NCI-H1930 (cell line): Measurements from ENCODE around the gene LEKR1.

Experiments used
- DNase-seq, 2 experiments: peaks; one replicate each; lab custom pipeline; 2025; lab: John Stamatoyannopoulos, UW

LEKR1 gene

DNA sequence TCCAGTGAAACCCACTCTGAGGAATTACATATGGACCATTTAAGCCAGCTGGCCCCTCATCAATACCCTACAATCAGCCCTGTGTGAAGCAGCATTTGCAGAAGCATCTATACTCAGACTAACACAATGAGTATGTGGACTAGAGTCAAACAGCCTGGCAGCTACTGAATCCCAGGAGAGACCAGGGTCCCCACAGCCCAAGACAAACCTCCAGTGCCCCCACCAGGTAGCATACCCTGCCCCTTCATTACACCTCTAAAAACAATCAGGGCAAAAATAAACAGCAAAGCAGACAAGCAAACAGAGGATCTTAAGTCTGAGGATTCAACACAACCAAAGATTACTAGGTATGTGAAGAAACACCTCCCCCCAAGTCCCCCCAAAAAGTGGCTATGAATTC is 157.4 kb downstream of the LEKR1 start:
- DNase-seq: no peak

DNA sequence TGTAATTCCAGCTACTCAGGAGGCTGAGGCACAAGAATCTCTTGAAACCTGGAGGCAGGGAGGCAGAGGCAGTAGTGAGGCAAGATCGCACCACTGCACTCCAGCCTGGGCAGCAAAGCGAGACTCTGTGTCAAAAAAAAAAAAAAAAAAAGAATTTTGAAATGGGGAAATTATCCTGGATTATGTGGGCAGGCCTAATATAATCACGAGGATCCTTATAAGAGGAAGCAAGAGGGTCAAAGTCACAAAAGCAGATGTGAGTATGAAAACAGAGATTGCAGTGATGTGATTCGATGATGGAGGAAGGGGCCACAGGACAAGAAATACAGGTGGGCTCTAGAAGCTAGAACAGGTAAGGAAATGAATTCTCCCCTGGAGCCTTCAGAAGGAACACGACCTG is 159.6 kb downstream of the LEKR1 start:
- no peak for DNase-seq

DNA sequence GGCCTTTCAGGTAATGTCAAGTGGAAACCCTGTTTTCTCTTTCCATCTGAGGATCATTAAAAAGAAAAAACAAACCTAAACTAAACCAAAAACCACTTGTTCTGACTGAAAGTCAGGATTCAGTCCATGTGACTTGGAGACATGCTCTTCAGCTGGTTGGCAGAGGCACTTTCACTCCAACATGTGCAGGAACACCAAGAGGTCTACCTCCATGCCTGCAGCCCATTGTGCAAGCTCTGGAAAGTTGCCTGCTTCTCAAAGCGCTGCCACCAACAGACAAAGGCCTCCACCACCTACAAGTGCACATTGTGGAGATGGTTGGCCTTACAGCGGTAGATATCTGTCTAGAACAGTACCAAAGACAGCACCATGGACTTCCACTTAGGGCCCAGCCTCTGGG is 161.8 kb downstream of the LEKR1 start:
- DNase-seq: no peak

DNA sequence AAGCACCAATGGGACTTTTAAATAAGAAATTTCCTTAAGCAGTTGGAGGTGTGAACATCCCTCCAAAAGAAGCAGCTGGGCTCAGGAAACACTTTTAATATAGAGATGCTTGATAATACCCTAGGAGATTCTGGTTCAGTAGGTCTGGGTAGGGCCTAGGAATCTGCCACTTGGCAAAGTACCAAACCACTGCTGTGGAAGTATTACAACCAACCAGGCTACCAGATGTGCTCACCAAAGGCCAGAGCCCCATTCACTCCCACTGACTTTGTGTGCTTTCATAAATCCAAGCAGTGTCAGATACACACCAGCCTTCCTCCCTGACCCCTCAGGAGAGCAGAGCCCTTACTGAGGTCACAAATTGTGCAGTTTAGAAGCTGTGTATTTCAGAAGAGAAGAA is 171.2 kb downstream of the LEKR1 start:
- no peak for DNase-seq

DNA sequence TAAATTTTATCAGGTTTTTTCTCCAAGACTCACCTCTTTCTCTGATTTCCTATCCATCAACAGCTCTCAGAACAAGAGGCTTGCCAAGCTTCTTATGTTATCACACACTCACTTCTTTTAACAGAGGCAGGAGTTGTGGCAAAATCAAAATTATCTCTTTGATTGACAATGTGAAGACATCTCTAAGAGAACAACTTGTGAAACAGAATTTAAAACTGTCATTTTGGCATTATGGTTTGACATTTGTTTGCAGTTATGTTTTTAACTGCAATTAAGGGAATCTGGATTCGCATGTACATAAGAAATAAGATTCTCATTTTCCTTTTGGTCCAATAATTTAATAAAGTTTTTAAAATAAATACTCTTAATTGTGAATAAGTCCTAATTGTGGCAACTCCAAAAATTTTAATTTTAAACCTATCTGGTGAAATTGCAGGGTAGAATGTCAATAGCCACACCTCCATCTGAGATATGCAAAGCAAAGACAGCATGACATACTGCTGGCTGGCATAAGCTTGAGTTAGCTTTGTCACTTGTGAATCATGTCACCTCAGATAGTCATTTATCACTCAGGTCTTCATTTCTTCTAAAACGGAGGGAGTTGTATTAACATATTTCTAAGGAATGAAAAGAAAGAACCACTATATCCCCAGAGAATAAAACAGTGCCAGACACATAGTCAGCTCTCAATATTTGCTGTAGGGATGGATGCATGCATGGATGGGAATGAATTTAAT is 175.2 kb downstream of the LEKR1 start:
- DNase-seq: no peak

DNA sequence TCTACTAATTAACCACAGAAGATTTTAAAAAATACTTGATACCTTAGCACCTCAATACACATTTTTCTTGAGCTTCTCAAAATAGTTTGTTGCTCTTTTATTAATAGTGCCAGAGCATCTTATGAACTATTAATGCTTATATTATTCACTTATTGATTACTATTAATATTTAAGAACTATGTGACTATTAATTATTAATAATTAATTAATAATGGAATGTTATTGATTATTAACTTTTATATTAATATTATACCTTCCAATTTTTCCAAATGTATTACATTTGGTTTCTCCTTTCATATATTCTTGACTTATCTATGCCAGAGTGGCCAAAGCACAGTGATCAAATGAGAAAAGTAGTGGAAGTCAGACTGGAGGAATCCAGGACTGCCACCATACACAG is 195.5 kb downstream of the LEKR1 start:
- DNase-seq: no peak

DNA sequence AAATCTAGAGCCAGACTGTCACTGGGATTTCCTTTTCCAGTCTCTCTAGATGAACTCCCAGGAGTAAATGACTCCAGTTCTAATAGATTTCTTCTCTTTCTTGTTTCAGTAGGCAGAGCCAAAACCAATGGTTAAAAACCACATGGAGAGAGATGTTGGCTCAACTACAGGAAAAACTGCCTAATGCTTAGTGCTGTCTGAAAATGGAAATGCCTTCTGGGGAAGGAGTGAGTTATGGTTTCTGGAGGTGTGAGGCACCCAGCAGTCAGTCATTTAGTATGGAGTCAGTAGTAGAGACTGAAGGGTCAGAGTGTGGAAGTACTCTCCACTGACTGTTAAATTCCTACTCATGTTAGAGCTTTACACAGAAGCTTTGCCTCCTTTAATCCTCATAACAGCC is 197.1 kb downstream of the LEKR1 start:
- no peak for DNase-seq

DNA sequence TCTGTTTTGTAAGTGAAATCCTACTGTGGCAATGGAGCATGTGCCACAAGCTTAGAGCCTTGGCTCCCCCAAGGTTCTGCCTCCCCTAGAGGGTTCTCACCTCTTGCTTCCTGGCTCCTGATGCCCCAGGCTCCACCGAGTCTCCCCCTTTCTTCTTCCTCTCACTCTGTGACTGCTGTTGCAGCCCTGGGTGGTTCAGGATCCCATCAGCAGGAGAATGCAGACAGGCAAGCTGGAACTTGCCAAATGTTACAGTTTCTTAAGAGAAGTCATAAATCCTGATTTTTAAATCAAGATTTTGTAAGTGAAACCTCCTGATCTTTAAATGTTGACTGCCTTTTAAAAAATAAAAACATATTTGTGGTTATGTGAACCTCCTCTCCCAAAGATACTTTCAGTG is 199.9 kb downstream of the LEKR1 start:
- no peak for DNase-seq

DNA sequence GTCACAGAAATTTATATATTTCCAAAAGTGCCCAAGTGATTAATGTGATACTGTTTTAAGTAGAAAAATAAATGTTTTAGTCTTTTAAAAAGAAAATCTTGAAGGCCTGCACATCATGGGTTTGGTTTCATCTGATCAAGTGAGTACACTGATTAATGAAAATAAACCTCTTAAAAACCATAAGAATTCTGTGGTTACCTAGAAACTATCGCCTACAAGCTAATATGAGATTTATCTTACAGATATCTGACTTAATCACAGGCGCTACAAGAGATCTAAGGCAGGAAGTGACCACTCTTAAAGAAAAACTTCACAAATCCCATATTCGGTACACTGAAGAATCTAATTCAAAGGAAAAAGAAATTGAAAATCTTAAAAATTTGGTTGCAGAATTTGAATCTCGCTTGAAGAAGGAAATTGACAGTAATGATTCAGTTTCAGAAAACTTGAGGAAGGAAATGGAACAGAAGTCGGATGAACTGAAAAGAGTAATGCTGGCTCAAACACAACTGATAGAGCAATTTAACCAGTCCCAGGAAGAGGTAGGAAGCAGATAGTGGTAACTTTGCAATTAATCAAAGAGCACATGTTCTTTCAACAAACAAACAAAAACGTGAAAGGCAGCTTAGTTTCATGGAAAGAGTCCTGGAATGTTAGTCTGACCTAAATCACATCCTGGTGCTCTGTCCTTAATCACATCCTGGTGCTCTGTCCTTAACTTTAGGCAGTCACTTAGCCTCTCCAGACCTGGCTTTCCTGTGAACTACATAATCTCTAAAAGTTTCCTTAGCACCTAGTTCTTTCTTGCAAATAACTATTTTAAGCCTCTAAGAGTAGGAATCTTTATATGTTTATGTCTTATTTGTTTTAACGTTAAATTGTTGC is 201.9 kb downstream of the LEKR1 start:
- DNase-seq: no peak

DNA sequence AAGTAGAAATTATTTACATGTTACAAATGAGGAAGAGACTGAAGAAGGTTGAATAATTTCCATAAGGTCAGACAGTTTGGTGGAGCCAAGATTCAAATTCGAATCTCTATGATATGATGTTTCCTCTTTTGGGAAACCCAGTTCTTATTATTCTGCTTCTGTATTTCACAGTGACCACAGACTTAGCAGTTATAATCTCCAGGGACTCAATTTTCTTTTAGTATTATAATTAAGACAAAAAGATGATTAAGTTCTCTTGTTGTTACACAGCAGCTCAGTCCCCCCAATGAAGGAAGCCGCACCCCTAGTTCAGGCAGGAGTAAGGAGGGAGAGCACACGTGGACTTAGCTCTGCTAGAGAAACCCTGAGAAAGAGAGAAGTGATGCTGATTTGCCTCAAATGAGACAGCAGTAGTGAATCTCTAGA is 203.2 kb downstream of the LEKR1 start:
- DNase-seq: no peak

DNA sequence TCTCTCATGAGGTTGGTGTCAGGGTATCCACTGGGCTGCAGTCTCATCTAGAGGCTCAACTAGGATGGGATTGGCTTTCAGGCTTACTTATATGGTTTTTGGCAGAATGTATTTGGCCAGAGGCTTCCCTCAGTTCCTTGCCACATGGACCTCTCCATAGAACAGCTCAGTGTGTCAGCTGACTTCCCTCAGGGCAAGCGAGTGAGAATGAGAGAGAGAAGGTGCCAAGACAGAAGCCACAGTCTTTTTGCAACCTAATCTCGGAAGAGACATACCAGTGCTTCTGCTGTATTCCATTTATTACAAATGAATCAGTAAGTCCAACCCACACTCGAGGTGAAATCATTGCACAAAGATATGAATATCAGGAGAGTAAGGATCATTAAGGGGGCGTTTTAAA is 204.6 kb downstream of the LEKR1 start:
- DNase-seq: no peak

DNA sequence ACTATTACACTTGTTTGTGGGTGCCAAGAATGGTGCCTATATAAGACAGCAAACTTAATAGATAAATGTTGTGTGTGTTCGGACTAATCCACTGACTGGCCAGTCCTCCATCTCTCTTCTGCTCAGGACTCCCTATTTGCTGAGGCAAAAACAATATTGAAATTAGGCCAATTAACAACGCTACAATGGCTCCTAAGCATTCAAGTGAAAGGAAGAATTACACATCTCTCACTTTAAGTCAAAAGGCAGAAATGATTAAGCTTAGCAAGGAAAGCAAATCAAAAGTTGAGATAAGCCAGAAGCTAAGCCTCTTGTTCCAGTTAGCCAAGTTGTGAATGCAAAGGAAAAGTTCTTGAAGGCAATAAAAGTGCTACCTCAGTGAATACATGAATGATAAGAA is 206.8 kb downstream of the LEKR1 start:
- no peak for DNase-seq

DNA sequence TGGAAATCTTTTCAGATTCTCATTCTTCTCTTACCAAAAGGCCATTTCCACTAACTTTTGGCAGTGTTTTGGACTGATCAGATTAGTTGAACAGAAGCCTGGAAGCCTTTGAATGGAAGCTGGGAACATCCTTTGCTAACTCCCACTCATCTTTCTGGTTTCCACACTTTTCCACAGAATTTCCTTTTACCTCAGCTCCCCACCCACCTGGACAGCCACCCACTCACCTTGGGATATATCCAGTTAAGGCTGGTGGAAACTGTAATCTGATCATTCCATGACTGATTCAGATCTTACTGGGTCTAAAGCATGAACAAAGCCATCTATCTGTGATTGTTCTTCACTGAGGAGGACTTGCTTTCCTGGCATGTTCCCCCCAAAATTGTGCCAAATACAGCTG is 214.3 kb downstream of the LEKR1 start:
- no peak for DNase-seq

DNA sequence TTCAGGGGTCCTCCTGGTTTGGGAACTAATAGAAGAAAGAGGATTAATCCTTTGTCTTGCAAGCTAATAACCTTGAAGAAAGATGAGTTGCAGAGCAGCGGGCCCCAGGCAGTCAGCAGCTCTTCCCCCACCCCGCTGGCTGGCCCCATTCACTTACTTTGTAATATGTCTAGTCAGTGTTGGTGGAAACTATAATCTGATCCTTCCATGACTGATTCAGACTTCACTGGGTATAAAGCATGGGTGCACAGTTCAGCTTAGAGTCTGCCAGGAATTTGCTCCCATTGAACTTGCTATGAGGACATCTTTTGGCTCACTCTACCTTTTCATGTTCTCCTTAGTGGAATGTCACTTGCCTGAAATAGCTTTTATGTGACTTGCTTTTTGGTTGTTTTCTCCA is 216.1 kb downstream of the LEKR1 start:
- no peak for DNase-seq

DNA sequence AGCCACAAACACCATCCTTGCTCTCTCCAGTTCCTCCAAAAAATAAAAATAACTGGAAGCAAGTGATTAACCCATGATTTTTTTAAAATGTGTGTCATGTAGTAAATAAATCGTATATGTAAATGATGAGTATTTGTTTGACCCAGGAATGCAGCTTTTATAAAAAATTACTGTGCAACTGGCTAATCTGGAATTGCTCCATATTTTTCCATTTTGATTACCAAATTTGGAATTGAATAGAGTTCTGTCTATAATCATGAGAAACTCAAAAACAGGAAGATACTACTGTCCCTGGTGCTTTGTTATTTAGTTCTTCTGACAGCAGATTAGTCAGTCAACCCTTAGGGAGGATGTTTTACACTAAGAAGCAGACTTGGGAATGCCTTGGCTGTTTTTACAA is 217.6 kb downstream of the LEKR1 start:
- DNase-seq: no peak

DNA sequence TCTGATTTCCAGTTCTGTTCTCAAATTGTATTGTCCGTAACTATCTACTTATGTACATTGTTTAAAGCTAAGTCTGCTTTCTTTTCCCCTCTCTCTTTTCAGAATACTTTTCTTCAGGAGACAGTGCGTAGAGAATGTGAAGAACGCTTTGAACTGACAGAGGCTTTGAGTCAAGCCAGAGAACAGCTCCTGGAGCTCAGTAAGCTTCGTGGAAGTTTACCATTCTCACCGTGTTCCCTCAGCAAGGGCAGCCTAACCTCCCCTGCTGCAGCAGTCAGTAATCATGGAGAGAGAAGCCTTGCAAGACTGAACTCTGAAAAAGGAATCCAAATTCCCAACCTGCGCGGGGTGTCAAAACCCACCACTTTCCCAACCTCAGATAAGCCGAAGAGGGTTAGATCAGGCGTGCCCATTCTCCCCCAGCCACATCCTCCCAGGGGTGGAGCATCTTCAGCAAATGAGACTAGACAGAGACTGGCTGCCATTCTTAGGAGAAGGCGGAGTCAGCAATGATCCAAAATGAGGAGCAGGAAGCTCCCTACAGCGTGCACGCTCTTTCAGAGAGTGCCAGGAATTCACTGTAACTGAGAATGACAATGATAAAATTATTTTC is 219.2 kb downstream of the LEKR1 start:
- DNase-seq: no peak

DNA sequence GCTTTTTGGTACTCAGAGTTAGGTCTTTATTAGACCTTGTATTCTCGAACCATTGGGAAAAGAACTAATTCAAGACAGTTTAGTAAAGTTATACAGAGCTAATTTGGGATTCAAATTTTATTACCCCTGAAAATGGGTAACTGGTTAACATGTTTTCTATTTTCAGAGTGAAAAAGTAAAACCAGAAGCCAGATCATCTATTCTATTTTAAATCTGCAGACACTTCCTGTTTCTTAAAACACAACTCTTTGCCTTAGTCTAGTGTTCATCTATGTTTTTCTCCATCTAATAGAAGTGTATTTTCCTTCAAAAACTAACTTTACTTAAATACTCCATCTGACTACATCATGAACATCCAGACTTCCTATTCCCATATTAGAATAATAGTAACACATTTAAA is 220.4 kb downstream of the LEKR1 start:
- DNase-seq: no peak

DNA sequence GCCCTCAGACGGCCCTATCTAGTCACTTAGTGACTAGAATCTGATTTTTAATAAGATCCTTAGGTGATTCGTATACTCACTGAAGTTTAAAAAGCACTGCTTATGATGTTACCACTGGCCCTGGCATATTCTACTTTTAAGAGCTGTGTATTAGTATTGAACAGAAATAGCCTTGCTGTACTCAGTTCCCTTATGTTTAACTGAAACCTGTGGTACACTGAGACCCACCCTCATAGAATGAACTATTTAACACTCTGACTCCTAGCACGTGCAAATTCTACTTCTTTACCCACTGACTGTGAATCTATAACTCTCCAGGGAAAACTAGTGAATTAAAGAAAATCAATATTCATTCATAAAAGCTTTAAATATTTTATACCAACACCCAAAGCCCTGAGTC is 224.9 kb downstream of the LEKR1 start:
- DNase-seq: no peak

DNA sequence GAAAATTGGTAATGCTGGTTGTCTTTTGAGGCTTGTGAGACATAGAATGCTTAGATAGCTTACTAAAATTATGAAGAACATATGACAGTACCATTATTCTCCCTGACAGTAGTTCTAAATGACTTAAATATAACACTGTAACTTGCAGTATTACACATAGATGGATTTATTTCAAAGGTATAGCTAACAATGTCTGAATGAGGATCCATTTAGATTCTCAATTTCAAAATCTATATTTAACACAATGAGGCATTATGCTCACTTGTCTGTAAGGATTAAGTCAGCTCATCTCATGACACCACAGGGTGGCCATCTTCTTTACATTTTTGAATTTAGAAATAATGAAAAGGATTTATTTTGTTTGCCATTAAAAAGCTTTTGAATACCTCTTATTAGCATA is 225.4 kb downstream of the LEKR1 start:
- no peak for DNase-seq

DNA sequence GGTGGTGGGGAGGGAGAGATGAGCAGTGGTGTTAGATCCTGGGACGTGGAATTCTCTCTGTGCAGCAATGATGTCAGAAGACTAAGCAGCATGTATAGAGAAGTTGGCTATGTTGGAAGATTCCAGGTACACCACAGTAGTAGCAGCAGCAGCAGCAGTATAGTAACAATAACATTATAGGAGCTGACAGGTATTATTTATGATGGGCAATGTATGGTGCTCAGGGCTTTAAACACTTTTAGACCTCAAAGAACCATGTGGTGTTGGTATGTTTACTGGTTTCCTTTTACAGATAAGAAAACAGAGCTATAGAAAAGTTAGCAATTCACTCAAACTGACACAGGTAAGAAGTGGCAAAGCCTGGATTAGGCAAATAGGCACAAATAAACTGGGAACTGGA is 229.9 kb downstream of the LEKR1 start:
- DNase-seq: no peak

DNA sequence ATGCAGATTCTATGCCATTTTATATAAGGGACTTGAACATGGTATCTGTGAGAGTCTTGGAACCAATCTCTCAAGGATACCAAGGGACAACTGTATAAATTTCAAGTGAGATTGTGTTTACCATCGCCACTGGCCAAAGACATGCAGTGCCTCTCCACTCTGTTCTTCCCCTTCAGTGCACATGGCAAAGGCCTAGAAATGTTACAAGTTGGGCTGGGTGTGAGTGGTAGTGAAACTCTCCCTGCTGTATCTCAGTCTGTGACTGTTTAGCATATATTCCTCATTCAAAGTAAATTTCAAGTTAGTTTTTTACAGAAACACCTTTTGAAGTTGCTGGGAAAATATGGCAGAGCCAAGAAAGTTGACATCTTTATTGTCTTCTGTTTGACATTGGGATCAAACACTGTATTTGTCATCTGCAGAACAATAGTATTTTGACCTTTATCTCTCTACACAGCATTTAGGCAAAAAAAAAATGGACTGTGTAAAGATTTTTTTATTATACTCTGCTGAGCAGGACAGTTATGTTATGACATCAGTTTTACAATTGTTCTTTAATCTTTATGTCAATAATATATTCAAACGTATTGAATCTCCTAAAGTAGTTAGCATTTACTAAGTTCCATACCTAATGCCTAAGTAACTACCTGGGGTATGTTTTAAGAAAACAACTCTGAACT is 232.4 kb downstream of the LEKR1 start:
- DNase-seq: no peak

DNA sequence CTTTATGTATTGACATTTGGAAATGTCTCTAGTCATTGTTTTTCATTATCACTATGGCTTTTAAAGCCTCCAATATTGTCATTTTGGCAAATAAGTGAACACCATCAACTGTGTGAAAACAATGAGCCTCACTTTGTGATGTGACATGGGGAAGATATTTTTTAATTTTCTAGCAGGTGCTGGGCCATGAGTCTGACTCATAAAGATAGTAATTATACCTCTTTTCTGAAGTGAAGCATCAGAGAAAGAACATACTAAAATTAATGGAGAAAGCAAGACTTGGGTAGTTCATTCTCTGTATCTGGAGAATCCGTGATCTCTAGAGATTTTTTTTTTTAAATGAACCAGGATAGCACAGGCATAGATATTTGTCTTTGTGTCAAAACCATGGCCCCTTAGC is 233.0 kb downstream of the LEKR1 start:
- no peak for DNase-seq

DNA sequence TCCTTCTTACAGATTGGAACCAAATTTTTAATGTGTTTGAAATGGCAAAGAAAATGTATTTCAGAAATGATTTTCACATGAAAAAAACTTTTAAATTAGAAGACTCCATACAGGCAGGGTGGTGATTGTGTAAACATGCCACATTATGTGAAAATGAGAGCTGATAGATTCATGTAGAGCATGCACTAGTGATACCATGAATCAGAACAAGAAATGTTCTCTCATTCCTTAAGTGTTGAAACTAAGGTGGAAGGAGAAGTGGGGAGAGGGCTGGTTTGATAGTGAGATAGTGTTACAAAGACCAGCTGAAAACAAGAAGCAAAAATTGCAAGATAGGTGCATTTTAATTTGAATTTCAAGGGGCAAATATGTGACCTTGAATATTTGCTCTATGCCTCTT is 233.5 kb downstream of the LEKR1 start:
- no peak for DNase-seq
